OCI-LY7 (cell line): ENCODE measurements around the gene APELA. TPM values are rescaled to one million over a fixed set of nuclear protein-coding genes. Genes with fewer than 3 reads are reported as not detected.

ENCODE experiments used
- BruUV-seq: library from RNA; stranded (reverse); fragments of 400-500 nt; replicated peaks from 2 replicates; lab custom pipeline; 2021; lab: Mats Ljungman, UMichigan
- CTCF ChIA-PET: fragments of 300-600 bp; sonication (Branson Sonifier 250); formaldehyde crosslinking; loops from one replicate; lab custom pipeline; 2022; ENCODE audit warnings: antibody characterized with exemption; ENCODE audit not compliant: unreplicated experiment; lab: Charles Lee
- POLR2A ChIA-PET: fragments of 300-600 bp; sonication (Branson Sonifier 250); formaldehyde crosslinking; loops from one replicate; lab custom pipeline; 2022; ENCODE audit warnings: antibody characterized with exemption; lab: Charles Lee
- DNase-seq: peaks from one replicate; pipeline ENCODE4 v3.0.0-alpha.2; 2015; ENCODE audit warnings: low spot score
- H2AFZ ChIP-seq: fragments of 200-600 bp; sonication (generic), shearing (Covaris generic); 2 replicates; pipeline ENCODE4 v1.6.1; 2014; ENCODE audit warnings: mild to moderate bottlenecking, antibody characterized with exemption, low read length, moderate library complexity
- H3K27ac ChIP-seq: fragments of 200-600 bp; sonication (generic); 2 replicates; pipeline ENCODE4 v1.5.1; 2014; ENCODE audit warnings: mixed run types, low read depth, mild to moderate bottlenecking, moderate library complexity, low read length, inconsistent platforms; ENCODE audit not compliant: poor library complexity, severe bottlenecking
- H3K36me3 ChIP-seq: fragments of 200-600 bp; sonication (generic); 2 replicates; pipeline ENCODE4 v1.6.1; 2014; ENCODE audit warnings: mild to moderate bottlenecking, antibody characterized with exemption, low read length, moderate library complexity, mixed read lengths; ENCODE audit not compliant: insufficient read depth
- H3K4me1 ChIP-seq: fragments of 200-600 bp; sonication (generic); 2 replicates; pipeline ENCODE4 v1.5.1; 2014; ENCODE audit warnings: mild to moderate bottlenecking, low read length; ENCODE audit not compliant: insufficient read depth, poor library complexity, severe bottlenecking
- H3K4me2 ChIP-seq: fragments of 200-600 bp; sonication (generic); 2 replicates; pipeline ENCODE4 v1.6.1; 2014; ENCODE audit warnings: mild to moderate bottlenecking, low read length
- H3K4me3 ChIP-seq: fragments of 200-600 bp; sonication (generic); 2 replicates; pipeline ENCODE4 v1.5.1; 2014; ENCODE audit warnings: mild to moderate bottlenecking, low read depth, low read length; ENCODE audit not compliant: poor library complexity, severe bottlenecking
- H3K79me2 ChIP-seq: fragments of 200-600 bp; sonication (generic); 2 replicates; pipeline ENCODE4 v1.6.1; 2016; ENCODE audit warnings: low read depth, mild to moderate bottlenecking, low read length, moderate library complexity, mixed read lengths; ENCODE audit not compliant: insufficient read depth
- H3K9me2 ChIP-seq: fragments of 200-600 bp; sonication (generic); 2 replicates; pipeline ENCODE4 v1.6.1; 2016; ENCODE audit warnings: mild to moderate bottlenecking, low read length, mixed read lengths; ENCODE audit not compliant: insufficient read depth
- H3K9me3 ChIP-seq: fragments of 200-600 bp; sonication (generic); 2 replicates; pipeline ENCODE4 v1.6.1; 2014; ENCODE audit warnings: mild to moderate bottlenecking, mixed run types, low read length, mixed read lengths
- H4K20me1 ChIP-seq: fragments of 200-600 bp; sonication (generic); 2 replicates; pipeline ENCODE4 v1.6.1; 2014; ENCODE audit warnings: mild to moderate bottlenecking, antibody characterized with exemption, low read length, moderate library complexity, mixed read lengths; ENCODE audit not compliant: insufficient read depth
- CTCF ChIP-seq: fragments of 200-600 bp; sonication (generic); conservative IDR thresholded peaks from 2 replicates; pipeline ENCODE4 v1.5.1; 2014; ENCODE audit warnings: mild to moderate bottlenecking, antibody characterized with exemption, low read length, moderate library complexity, mixed read lengths
- EZH2phosphoT487 ChIP-seq: fragments of 200-600 bp; sonication (generic); IDR thresholded peaks from 2 replicates; pipeline ENCODE4 v1.6.1; 2018; ENCODE audit warnings: low read depth, borderline replicate concordance, mild to moderate bottlenecking, mixed run types, antibody characterized with exemption, low read length, moderate library complexity, mixed read lengths
- intact Hi-C: fragments of 100-400 bp; cut with micrococcal nuclease; formaldehyde crosslinking; loops from one replicate; pipeline ENCODE4 v1.10.0; 2022; ENCODE audit not compliant: unreplicated experiment
- total RNA-seq, 2 experiments: library from RNA; depleted of rRNA in 1 of 2; stranded (reverse); fragments of >200 nt in 1 of 2; shearing (Covaris generic) in 1 of 2; gene quantifications; 2 replicates each; pipeline ENCODE4 v1.2.3, GENCODE V29; 2014 to 2022

APELA gene
- total RNA-seq, 2 experiments from 2014 or later: not detected

GRCh38 chr4:164902608-164903007 lies 25.6 kb downstream of the APELA start:
- DNase-seq: no peak
- intact Hi-C loops: no loop called here
- Histone ChIP-seq H3K4me1 (no peaks in the 10 kb centered on the region), H3K79me2 (no peaks in the 10 kb centered on the region), H2AFZ (no peak overlapping the region), H3K27ac (no peak overlapping the region), H3K36me3 (no peaks in the 10 kb centered on the region), H4K20me1 (no peaks in the 10 kb centered on the region), H3K4me2 (no peak overlapping the region), H3K4me3 (no peak overlapping the region), H3K9me3 (no peaks in the 10 kb centered on the region), H3K9me2 (no peaks in the 10 kb centered on the region)
- TF ChIP-seq EZH2phosphoT487: no peak
- no peak for TF ChIP-seq CTCF
- BruUV-seq: no TSS peak
- POLR2A ChIA-PET: no interaction called here
- CTCF ChIA-PET: no interaction called here

- H3K4me2 ChIP-seq: no peak overlapping the region
Observed at GRCh38 chr4:164904336-164904735, 27.4 kb downstream of the APELA start.

More at GRCh38 chr4:164904336-164904735, 27.4 kb downstream of the APELA start:
- Histone ChIP-seq H4K20me1 (no peaks in the 10 kb centered on the region), H3K27ac (no peak overlapping the region), H3K9me3 (no peaks in the 10 kb centered on the region), H3K79me2 (no peaks in the 10 kb centered on the region), H3K4me1 (no peaks in the 10 kb centered on the region), H3K4me3 (no peak overlapping the region), H2AFZ (no peak overlapping the region), H3K36me3 (no peaks in the 10 kb centered on the region), H3K9me2 (no peaks in the 10 kb centered on the region)
- intact Hi-C loops: no loop called here
- no peak for DNase-seq
- no TSS peak for BruUV-seq
- CTCF ChIA-PET: no interaction called here
- POLR2A ChIA-PET: interaction anchor here (0.6 to 1.2 kb wide), 2 partner anchors 28 to 69 kb away, joined by 3 to 5 read pairs; no protein-coding TSS in a partner anchor
- TF ChIP-seq CTCF: no peak
- TF ChIP-seq EZH2phosphoT487: no peak
